SK-N-SH (cell line): ENCODE results near the gene ATXN10.

Experiments used
- CTCF ChIP-seq: fragments of 200-600 bp; sonication (generic); IDR thresholded peaks from 2 replicates; pipeline ENCODE4 v1.6.1; 2017; ENCODE audit warnings: antibody characterized with exemption, mild to moderate bottlenecking, moderate library complexity
- EP300 ChIP-seq, 2 experiments: IDR thresholded peaks; 2 replicates each; pipeline versions ENCODE4 v1.4.0 to v1.6.1; 2012; ENCODE audit warnings: borderline replicate concordance in 1 of 2, low read depth in 1 of 2, low read length in 1 of 2
- EZH2phosphoT487 ChIP-seq: fragments of 200-600 bp; sonication (generic); IDR thresholded peaks from 2 replicates; pipeline ENCODE4 v1.6.1; 2017; ENCODE audit warnings: low read depth, mixed run types, mild to moderate bottlenecking, antibody characterized with exemption, moderate library complexity, borderline replicate concordance
- MEF2A ChIP-seq: IDR thresholded peaks from 2 replicates; pipeline ENCODE4 v1.4.0; 2012; ENCODE audit warnings: low read depth, borderline replicate concordance
- TAF1 ChIP-seq: IDR thresholded peaks from 2 replicates; pipeline ENCODE4 v1.6.1; 2012; ENCODE audit warnings: low read depth, mild to moderate bottlenecking, low read length, moderate library complexity, borderline replicate concordance

GRCh38 chr22:45793161-45793560, 121.5 kb downstream of the ATXN10 start:
- TF ChIP-seq MEF2A (no peak), CTCF (no peak), TAF1 (no peak), EZH2phosphoT487 (no peak), EP300 (IDR thresholded peaks at IDR 0.05; ENCODE audit: borderline replicate concordance in 1 of 2, low read depth in 1 of 2, low read length in 1 of 2) (no peak)
